Testis (tissue), 3 donors: ENCODE measurements around the gene NRP1. TPM values are rescaled to one million over a fixed set of nuclear protein-coding genes. Genes with fewer than 3 reads are reported as not detected.

ENCODE experiments used
- DNase-seq: peaks from one replicate; pipeline ENCODE4 v3.0.0-alpha.2; 2019
- H3K27ac ChIP-seq, 2 donors: fragments of 200-600 bp; sonication (generic); one replicate each; pipeline ENCODE4 v1.5.1; 2019
- H3K27me3 ChIP-seq: fragments of 200-600 bp; sonication (generic); one replicate; pipeline ENCODE4 v1.5.1; 2019
- H3K36me3 ChIP-seq: fragments of 200-600 bp; sonication (generic); one replicate; pipeline ENCODE4 v1.5.1; 2017; ENCODE audit warnings: low read depth; ENCODE audit errors: missing control alignments
- H3K4me1 ChIP-seq: fragments of 200-600 bp; sonication (generic); one replicate; pipeline ENCODE4 v1.5.1; 2019
- H3K4me3 ChIP-seq, 2 donors: fragments of 200-600 bp; sonication (generic); one replicate each; pipeline ENCODE4 v1.5.1; 2017 to 2019
- H3K9me3 ChIP-seq: fragments of 200-600 bp; sonication (generic); one replicate; pipeline ENCODE4 v1.5.1; 2017
- CTCF ChIP-seq, 3 experiments: fragments of 450-650 bp in 2 of 3; fragments of 200-600 bp in 1 of 3; sonication (generic) in 1 of 3; IDR thresholded peaks; one replicate each; pipeline ENCODE4 v1.5.1; 2016 to 2019; ENCODE audit warnings: antibody characterized with exemption in 3 of 3, mild to moderate bottlenecking in 2 of 3, moderate library complexity in 1 of 3
- POLR2A ChIP-seq: fragments of 450-650 bp; IDR thresholded peaks from one replicate; pipeline ENCODE4 v1.6.1; 2017; ENCODE audit warnings: antibody characterized with exemption, mild to moderate bottlenecking, moderate library complexity
- WGBS, 2 donors: methylation state at CpG; one replicate each; pipeline ENCODE4 v1.1.5; 2018; 5-methylcytosine and 5-hydroxymethylcytosine counted together
- intact Hi-C: fragments of 100-400 bp; cut with DNase I; formaldehyde crosslinking; loops from one replicate; pipeline ENCODE4 v1.15.1; 2023; ENCODE audit warnings: low total_unique reads
- polyA plus RNA-seq: library from polyadenylated mRNA; stranded (reverse); fragments of 350-450 nt; fragmentation: Illumina TruSeq; extraction: RNeasy Lipid Tissue Mini Kit (QIAGEN cat#74804); gene quantifications from one replicate; pipeline ENCODE4 v1.2.3, GENCODE V29; 2014; ENCODE audit warnings: low read depth, low replicate concordance; ENCODE audit not compliant: insufficient read depth
- small RNA-seq, 2 donors: library from RNA; depleted of rRNA; stranded (forward); fragments of <200 nt; gene quantifications; one replicate each; pipeline ENCODE3, GENCODE V24; 2016
- total RNA-seq, 2 donors: library from RNA; depleted of rRNA; stranded (reverse); fragments of >200 nt; gene quantifications; one replicate each; pipeline ENCODE4 v1.2.3, GENCODE V29; 2016

The NRP1 gene
- total and polyA plus RNA-seq, 3 donors from 2014 or later, result 15.9 to 23.8 (median 17.1) TPM

GRCh38 chr10:33132626-33133025 lies 201.8 kb downstream of the NRP1 start:
- Histone ChIP-seq H3K27ac (no peak overlapping the region), H3K4me3 (no peak overlapping the region), H3K27me3 (no peaks in the 10 kb centered on the region), H3K4me1 (no peaks in the 10 kb centered on the region), H3K36me3 (no peaks in the 10 kb centered on the region), H3K9me3 (no peaks in the 10 kb centered on the region)
- 96 to 100% methylated on average over 1 of the region's 1 CpG for WGBS, 2 donors
- no peak for TF ChIP-seq POLR2A
- no peak for TF ChIP-seq CTCF (IDR thresholded peaks at IDR 0.05)
- intact Hi-C loops, result no loop called here
- no peak for DNase-seq

- 89 to 93% methylated on average over 5 of the region's 5 CpGs for WGBS, 2 donors
- no peak for DNase-seq
- H3K27me3 ChIP-seq, result no peaks in the 10 kb centered on the region
- no peak overlapping the region for H3K27ac ChIP-seq
- peaks cover 13% of the 10 kb centered on the region for H3K4me1 ChIP-seq
- H3K4me3 ChIP-seq, result no peak overlapping the region
- no peak for TF ChIP-seq CTCF (IDR thresholded peaks at IDR 0.05)
- TF ChIP-seq POLR2A, result no peak
- intact Hi-C loops, result no loop called here
- H3K9me3 ChIP-seq, result no peaks in the 10 kb centered on the region
- no peaks in the 10 kb centered on the region for H3K36me3 ChIP-seq
These were observed 204.5 kb downstream of the NRP1 start for GRCh38 chr10:33129996-33130386.

- no peak overlapping the region for H3K4me3 ChIP-seq
- H3K27ac ChIP-seq, result no peak overlapping the region
These were observed 205.1 kb downstream of the NRP1 start for GRCh38 chr10:33129141-33129995.

GRCh38 chr10:33127622-33128021 lies 206.8 kb downstream of the NRP1 start:
- no peak overlapping the region for H3K4me3 ChIP-seq
- H3K4me1 ChIP-seq, result peaks cover 13% of the 10 kb centered on the region
- intact Hi-C loops, result no loop called here
- H3K27me3 ChIP-seq, result no peaks in the 10 kb centered on the region
- no peaks in the 10 kb centered on the region for H3K36me3 ChIP-seq
- 68 to 77% methylated on average over 8 of the region's 9 CpGs for WGBS, 2 donors
- DNase-seq, result no peak
- no peaks in the 10 kb centered on the region for H3K9me3 ChIP-seq
- no peak overlapping the region for H3K27ac ChIP-seq
- TF ChIP-seq POLR2A (no peak), CTCF (IDR thresholded peaks at IDR 0.05) (no peak)

More at GRCh38 chr10:33129141-33129995, 205.1 kb downstream of the NRP1 start:
- WGBS, 2 donors, result 65 to 69% methylated on average over 10 of the region's 10 CpGs
- H3K36me3 ChIP-seq, result no peaks in the 10 kb centered on the region
- H3K27me3 ChIP-seq, result no peaks in the 10 kb centered on the region
- intact Hi-C loops, result no loop called here
- TF ChIP-seq POLR2A, result no peak
- DNase-seq, result no peak
- H3K9me3 ChIP-seq, result no peaks in the 10 kb centered on the region
- H3K4me1 ChIP-seq, result peaks cover 13% of the 10 kb centered on the region

Small RNA genes within 50 kb of the gene (small RNA-seq; reads per million reads assigned to genes)
- gene AL353600.1 (0 reads per million in 2 donors), gene RN7SL398P (0 reads per million in 2 donors)
